Superior temporal gyrus (tissue), 1 donor: Measurements from ENCODE around the gene OOSP4B.
"Not testable (repeated sequence)": the region's sequence is repeated elsewhere in the genome, so short reads cannot be mapped to it uniquely, and the experiment has no call there.

Experiments used
- DNase-seq: peaks from one replicate; pipeline ENCODE4 v3.0.0-alpha.2; 2016; ENCODE audit errors: extremely low spot score

OOSP4B gene

DNA sequence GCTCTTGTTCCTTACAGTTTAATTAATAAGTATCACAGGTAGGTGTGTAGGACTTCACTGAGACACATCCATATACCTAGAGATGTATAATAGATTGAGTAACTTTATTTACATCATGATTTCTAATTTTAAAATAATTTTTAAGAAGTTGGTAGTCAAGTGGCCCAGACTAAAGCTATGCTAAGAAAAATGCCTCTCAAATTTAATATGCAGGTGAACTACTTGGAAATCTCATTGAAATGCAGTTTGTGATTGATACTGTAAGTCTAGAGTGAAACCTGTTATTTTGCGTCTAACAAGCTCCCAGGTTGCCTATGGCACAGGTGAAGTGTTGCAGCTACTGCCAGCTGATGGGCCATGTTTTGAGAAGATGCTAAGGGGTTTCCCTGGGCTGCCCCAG lies at the start of gene OOSP4B:
Gene OOSP4B (plus strand): TSS at position 301 of the 400 bp plus-strand sequence.
- DNase-seq, result no peak

DNA sequence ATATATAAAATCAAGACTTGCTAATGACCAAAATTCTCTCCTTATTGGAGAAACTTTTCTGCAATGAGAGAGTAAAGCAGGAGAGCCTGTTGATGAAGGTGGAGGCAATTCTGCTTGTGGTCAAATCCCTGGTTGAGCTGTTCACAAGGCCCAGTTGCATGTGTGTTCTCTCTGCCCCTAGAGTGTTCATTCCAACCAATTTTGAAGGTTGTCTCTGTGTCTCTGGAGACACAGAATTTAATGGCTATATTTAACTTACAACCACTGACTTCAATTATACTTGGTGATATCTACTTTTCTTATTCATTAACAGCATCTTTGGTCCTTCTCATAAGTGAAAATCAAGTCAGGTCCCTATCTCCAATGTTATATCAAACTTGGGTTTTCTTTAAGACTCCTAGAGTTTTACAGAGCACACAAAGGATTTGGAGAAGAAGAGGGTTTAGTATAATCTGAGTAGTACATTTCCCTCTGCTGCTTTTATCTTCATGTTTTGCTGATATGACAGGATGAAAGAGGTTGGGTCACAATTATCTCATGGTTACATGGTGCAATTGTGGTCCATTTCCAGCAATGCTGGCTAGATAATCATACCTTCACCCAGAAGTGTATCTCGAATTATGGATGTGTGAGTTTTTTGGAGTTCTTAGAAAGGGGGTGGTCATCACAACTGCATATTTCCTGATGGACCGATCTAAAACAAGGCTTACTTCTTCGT lies 49.1 kb upstream of the OOSP4B start:
- no peak for DNase-seq

DNA sequence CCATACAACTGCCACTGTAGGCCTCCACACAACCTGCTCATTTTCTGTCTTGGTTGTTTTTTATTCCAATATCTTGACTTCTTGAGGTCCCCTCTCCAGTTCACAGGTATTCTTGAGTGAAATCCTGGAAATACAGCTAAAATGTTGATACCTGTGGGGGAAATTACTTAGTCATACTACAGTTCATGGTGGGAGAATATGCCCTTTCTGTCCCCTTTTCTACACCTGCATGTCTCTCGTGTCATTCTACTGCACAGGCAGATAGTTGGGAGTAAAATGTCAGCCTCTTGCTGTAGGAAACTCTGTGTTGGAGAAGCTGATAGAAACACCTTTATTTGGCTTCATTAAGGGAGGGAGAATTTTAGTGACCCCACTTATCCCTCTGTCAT lies 48.6 kb upstream of the OOSP4B start:
- DNase-seq, result no peak

DNA sequence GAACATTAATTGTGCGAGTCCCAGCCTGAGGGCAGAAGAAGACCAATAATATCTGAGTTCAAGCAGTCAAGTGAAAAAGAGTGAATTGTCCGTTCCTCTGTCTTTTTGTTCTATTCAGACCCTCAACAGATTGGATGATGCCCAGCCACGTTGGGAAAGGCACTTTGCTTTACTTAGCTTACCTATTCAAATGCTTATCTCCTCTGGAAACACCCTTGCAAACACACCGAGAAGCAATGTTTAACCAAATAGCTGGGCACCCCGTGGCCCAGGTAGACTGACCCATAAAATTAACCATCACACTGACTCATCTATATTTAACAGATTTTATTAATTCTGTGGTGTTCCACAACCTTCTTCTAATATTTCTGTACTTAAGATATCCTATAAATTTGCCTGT lies 43.9 kb upstream of the OOSP4B start:
- DNase-seq, result no peak

DNA sequence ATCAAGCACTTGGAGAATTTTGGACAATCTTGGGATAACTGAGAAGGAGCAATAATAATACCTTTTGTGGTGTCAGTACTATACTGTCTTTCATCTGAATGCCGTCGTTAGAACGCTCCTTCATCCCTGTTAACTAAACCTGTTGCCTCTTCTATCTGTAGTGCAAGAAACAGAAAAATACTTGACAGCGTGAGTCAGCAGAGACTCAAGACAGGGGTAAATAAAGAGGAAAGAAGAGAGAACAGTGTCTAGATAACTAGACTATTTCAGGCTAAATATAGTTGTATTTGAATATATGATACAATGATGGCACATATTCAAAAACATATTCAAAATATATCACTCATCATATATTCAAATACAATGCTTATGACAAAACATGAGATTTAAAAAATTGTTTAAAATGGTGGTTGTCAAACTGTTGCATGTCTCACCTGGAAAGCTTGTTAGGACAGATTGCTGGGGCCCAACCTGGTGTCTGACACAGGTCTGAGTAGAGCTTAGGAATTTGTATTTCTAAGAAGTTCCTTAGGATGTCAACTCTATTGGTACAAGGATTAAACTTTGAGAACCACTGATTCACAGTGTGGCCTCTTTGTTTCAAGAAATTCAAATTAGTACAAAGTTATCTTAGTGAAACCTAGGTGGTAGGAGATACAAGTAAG lies 35.7 kb upstream of the OOSP4B start:
- DNase-seq, result no peak

DNA sequence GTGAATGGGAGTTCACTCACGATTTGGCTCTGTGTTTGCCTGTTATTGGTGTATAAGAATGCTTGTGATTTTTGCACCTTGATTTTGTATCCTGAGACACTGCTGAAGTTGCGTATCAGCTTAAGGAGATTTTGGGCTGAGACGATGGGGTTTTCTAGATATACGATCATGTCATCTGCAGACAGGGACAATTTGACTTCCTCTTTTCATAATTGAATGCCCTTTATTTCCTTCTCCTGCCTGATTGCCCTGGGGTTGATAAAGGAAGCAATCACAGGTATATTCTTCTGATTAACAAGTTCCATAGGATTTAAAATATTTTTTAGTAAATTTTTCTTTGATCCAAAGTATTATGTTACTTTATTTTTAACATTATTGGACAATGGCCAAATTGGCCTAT lies 34.9 kb upstream of the OOSP4B start:
- not testable (repeated sequence) for DNase-seq

DNA sequence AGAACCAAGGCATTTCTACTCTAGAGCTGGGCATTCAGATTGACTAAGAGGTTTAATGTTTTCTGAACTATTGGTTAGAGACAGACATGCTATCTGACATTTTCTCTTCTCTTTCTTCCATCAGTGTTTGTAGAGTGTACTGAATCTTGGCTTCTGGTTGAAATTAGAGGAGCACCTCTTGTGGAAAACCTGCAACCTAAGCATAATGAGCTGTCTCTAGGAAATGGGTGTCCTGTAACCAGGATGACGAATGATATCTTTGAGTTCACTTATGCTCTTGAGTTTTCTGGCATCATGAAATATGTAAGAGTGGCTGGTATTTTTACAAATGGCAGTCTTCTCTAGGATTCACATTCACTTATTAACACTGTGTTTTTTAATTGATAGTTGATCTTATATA lies 33.8 kb upstream of the OOSP4B start:
- DNase-seq, result no peak

DNA sequence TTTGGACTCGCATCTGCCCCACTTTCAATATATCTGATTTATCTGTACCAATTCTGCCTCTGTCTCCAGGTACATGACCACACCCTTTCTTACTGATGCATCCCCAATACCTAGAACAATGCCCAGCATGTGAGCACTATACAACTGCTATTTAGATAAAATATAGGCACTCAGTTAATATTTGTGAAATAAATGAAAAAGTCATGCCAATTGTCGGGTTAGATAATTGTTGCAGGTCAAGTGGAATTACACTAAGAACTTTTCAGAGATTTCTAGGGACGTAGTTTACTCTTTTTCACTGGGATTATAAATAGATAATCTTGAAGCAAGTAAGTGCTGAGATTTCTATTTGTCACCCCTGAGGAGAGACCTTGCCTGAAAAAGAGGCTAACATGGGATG lies 32.6 kb upstream of the OOSP4B start:
- no peak for DNase-seq

DNA sequence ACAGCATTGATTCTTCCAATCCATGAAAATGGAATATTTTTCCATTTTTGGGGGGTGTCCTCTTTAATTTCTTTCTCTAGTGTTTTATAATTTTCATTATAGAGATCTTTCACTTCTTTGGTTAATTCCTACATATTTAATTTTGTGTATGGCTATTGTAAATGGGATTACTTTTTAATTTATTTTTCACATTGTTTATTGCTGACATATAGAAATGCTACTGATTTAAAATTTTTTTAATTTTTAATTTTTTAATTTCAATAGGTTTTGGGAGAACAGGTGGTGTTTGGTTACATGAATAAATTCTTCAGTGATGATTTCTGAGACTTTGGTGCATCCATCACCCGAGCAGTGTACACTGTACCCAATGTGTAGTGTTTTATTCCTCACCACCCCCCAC lies 26.6 kb upstream of the OOSP4B start:
- DNase-seq, result no peak

DNA sequence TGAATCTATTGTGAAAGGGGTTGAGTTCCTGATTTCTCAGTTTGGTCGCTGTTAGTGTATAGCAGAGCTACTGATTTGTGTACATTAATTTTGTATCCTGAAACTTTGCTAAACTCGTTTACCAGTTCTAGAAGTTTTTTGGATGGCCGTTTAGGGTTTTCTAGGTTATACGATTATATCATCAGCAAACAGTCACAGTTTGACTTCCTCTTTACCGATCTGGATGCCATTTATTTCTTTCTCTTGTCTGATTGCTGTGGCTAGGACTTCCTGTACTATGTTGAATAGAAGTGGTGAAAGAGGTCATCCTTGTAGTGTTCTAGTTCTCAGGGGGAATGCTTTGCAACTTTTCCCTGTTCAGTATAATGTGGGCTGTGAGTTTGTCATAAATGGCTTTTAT lies 24.6 kb upstream of the OOSP4B start:
- DNase-seq, result no peak

DNA sequence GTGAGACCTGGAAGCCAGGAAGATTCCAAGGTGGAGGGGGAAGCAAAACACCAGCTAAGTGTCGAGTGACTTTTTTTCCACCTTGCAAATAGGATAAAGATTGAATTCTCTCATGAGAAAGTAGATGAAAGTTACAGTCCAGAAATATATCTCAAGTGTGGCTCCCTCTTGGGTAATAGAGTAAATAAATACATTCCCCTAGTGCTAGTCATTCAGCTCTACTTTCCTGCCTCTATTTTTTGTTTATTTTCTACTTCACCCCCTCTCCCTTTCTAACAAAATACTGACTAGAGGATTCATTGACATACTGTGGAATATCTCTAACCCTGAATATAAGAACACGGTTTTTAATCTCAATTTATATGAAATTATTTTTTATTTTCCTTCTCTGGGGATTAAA lies 19.2 kb upstream of the OOSP4B start:
- DNase-seq, result no peak

DNA sequence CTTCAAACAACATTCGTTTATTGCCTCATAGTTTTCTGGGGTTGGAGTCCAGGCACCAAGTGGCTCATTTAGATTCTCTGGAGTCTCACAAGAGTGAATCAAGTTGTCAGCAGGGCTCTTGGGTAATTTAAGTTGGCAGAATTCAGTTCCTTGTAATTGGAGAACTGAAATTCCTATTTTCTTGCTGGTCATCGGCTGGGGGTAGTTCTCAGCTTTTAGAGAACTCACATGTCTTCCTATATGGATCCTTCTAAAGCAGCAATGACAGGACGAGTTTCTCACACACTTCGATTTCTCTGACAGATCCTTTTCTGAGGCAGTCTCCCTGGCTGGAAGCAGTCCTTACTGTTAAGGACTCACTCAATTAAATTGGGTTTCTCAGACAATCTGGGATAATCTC lies 17.3 kb upstream of the OOSP4B start:
- no peak for DNase-seq

DNA sequence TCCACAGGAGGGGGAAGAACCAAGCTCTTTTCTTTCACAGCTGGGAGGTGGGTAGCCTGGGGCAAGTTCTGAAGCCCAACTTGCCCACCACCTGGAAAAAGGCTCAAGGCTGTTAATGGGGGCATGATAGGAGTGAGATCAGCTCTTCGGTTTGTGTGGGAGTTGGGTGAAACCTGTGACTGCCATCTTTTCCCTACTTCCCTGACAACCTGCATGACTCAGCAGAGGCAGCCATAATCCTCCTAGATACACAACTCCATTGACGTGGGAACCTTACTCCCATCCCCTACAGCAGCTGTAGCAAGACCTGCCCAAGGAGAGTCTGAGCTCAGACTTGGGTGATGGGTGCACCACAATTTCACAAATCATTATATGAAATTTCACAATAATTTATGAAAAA lies 13.3 kb upstream of the OOSP4B start:
- DNase-seq, result no peak

DNA sequence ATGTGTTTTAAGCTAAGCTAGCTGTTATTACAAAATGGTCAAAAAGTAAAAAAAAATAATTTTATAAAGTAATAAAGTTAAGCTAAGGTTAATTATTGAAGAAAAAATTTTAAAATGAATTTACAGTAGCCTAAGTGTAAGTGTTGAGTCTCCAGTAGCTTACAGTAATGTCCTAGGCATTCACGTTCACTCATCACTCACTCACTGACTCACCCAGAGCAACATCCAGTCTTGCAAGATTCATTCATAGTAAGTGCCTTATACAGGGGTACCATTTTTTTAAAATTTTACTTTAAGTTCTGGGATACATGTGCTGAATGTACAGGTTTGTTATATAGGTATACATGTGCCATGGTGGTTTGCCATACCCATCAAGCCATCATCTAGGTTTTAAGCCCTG lies 11.6 kb upstream of the OOSP4B start:
- DNase-seq, result no peak

DNA sequence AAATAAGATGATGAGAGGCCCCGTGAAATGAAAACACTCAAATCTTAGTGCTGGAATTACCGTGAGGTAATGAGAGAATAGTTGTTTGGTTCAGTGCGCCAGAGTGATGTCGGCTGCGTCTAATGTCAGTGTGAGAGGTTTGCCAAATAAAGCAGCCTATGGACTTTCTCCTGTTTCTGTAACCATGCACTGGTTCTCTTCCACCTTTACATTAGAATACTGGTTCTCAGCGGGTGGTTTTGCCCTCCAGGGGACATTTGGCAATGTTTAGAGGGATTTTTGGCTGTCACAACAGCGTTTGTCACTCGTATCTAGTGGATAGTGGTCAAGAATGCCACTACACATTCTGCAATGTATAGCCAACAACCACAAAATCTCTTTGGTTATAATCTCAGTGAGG lies 1.1 kb downstream of the OOSP4B start:
- DNase-seq, result no peak

DNA sequence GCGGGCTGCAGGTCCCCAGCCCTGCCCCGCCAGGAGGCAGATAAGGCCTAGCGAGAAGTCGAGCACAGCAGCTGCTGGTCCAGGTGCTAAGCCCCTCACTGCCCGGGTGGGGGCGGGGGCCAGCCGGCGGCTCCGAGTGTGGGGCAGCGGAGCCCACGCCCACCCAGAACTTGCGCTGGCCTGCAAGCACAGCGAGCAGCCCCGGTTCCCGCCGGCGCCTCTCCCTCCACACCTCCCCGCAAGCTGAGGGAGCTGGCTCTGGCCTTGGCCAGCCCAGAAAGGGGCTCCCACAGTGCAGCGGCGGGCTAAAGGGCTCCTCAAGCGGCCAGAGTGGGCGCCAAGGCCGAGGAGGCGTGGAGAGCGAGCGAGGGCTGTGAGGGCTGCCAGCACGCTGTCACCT lies 3.4 kb downstream of the OOSP4B start:
- DNase-seq, result not testable (repeated sequence)

DNA sequence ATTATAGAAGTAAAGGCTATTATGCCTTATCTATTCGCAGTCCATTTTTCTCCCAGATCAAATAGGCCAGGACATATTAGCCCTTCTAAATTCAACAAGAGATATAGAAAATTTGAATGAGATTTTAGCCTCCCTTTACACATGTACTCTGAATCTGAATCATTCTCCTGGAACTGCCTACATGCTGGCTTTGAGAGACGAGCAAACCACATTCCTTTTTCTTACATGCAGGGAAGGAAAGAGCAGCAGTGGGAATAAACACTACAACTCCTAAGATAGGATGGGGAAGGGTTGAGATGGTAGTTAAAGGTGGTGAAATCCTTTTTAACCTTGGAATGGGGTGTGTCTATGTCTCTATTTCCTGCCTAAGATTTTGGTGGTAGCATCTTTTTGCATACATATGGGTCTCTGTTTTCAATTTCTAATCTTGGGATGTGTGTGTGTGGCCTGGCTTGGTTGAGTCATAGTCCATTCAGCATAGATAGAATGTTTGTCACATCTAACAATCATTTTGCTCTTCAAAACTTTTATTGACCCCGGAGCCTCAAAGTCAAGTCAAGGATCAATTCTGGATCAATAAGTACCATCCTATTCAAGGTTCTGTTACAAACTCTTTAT lies 12.1 kb downstream of the OOSP4B start:
- DNase-seq, result no peak

DNA sequence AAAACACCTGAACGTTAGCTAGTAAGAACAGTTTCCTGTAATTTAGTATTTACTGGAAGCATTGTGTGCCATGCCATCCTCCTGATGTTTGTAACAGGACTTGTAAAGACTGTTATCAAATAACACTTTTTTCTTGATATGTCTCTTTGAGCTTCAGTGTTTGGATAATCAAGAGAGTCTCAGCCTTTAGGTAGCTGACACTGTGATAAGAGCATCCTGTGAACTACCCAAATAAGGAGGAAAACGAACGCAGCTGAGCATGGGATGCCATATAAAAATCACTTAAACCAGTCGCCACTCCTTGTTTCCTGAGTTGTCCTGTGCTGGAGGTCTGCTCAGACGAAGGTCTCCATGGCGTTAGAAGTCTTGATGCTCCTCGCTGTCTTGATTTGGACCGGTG lies 23.1 kb downstream of the OOSP4B start, which contains the start of gene OOSP2:
Gene OOSP2 (plus strand): TSS at position 301 of the 400 bp plus-strand sequence. CDS start 51 bp downstream, at position 352.
- DNase-seq, result no peak

DNA sequence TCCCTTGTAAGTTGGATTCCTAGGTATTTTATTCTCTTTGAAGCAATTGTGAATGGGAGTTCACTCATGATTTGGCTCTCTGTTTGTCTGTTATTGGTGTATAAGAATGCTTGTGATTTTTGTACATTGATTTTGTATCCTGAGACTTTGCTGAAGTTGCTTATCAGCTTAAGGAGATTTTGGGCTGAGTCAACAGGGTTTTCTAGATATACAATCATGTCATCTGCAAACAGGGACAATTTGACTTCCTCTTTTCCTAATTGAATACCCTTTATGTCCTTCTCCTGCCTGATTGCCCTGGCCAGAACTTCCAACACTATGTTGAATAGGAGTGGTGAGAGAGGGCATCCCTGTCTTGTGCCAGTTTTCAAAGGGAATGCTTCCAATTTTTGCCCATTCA lies 33.4 kb downstream of the OOSP4B start:
- DNase-seq, result not testable (repeated sequence)

DNA sequence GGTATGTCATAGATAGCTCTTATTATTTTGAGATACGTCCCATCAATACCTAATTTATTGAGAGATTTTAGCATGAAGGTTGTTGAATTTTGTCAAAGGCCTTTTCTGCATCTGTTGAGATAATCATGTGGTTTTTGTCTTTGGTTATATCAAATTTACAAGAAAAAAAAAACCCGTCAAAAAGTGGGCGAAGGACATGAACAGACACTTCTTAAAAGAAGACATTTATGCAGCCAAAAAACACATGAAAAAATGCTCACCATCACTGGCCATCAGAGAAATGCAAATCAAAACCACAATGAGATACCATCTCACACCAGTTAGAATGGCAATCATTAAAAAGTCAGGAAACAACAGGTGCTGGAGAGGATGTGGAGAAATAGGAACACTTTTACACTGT lies 33.9 kb downstream of the OOSP4B start:
- not testable (repeated sequence) for DNase-seq

DNA sequence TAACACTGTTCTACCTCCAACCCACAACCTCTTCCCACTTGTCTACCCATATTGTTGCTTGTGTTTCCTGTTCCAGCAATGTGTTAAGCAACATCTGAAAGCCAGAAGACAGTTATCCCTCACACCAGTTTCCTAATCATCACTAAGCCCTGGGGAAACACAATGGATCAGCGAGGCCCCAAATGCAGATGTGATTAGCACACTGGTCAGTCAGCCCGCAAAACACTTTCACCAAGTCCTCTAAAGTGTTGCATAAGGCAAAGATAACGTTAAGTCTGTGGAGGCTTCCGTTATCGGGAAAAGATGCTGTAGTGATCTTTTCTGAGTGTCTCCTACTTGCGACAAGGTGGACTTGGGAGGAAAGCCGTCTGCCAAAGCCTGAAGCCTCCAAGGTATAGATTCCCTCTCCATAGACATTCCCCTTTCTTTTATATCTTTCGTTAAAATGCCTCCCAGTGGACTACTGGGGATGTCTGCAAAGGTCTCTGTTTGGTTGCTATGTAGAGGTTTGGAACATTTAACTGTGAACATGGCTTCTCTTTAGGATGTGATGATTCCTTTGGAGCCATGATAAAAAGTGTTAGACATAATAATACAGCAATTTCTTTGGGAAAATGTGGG lies 39.5 kb downstream of the OOSP4B start, which contains the start of gene MS4A3:
Gene MS4A3 (plus strand): TSS at position 317 of the 621 bp plus-strand sequence. CDS start 4,496 bp downstream, outside the sequence.
- no peak for DNase-seq

DNA sequence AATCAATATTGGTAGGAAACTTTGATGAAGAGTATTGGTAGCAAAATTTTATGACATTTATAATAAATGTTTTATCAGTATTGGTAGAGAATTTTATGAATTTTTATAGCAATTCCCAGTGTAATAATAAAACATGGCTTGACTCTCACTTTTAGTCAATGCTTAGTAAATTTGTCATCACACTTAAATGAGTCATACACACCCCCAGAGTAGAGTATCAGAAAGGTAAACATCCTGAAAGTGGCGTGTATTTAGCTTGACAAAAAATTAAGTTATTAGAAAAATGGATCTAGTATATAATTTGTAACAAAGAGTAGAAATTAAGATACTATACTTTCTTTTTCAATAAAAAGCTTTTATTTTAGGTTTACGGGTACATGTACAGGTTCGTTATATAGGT lies 42.1 kb downstream of the OOSP4B start:
- no peak for DNase-seq
